ENCODE results near the gene HEATR3.

GRCh38 chr16:50137268-50137667 lies 71.5 kb downstream of the HEATR3 start:
- no peak for TF ChIP-seq CTCF (conservative IDR thresholded peaks at IDR 0.05; ENCODE audit: low read depth in 2 of 2)
- no peak for TF ChIP-seq EZH2 (IDR thresholded peaks at IDR 0.05; ENCODE audit: low read depth, unreplicated experiment)
- TF ChIP-seq POLR2AphosphoS5 (IDR thresholded peaks at IDR 0.05; ENCODE audit: low read depth), result no peak
- TF ChIP-seq REST (IDR thresholded peaks at IDR 0.05; ENCODE audit: unreplicated experiment), result no peak
- no peak for TF ChIP-seq STAT1 (IDR thresholded peaks at IDR 0.05; ENCODE audit: unreplicated experiment)
- no peak for TF ChIP-seq JUNB (IDR thresholded peaks at IDR 0.05; ENCODE audit: unreplicated experiment)
- no peak for TF ChIP-seq ETS1 (IDR thresholded peaks at IDR 0.05)
- no peak for TF ChIP-seq EZH2phosphoT487 (IDR thresholded peaks at IDR 0.05; ENCODE audit: unreplicated experiment)
- no peak for TF ChIP-seq CREB1 (CRISPR knock-in tag; IDR thresholded peaks at IDR 0.05; ENCODE audit: low read depth)
